CD4-positive, alpha-beta T cell treated with Interleukin-4 for 4 hours (primary cell): Measurements from ENCODE around the gene RIOK2.
A peak's percentile ranks its signal among the peaks of the same experiment; 100 is the strongest.
"Not testable (repeated sequence)": the region's sequence is repeated elsewhere in the genome, so short reads cannot be mapped to it uniquely, and the experiment has no call there.

Source experiments
- DNase-seq: peaks from one replicate; pipeline ENCODE4 v3.0.0-alpha.2; 2020

Gene RIOK2

DNA sequence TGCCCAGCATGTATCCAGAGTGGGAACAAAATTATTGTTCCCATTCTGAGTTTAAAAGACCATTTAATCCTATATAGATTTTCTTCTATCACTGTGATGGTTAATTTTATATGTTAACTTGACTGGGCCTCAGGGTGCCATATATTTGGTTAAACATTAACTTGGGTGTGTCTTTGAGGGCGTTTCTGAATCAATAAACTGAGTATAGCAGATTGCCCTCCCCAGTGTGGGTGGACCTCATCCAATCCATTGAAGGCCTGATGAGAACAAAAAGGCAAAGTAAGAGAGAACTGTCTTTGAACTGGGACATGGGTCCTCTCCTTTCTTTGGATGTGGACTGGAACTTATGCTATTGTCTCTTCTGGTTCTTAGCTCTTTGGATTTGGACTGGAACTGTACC, 17.3 kb downstream of the RIOK2 start:
- no peak for DNase-seq

- no peak for DNase-seq
Measured at GRCh38 chr5:97164846-97165245, 18.2 kb downstream of the RIOK2 start.

- DNase-seq = no peak
Measured at GRCh38 chr5:97163790-97164285, 19.2 kb downstream of the RIOK2 start.

DNA sequence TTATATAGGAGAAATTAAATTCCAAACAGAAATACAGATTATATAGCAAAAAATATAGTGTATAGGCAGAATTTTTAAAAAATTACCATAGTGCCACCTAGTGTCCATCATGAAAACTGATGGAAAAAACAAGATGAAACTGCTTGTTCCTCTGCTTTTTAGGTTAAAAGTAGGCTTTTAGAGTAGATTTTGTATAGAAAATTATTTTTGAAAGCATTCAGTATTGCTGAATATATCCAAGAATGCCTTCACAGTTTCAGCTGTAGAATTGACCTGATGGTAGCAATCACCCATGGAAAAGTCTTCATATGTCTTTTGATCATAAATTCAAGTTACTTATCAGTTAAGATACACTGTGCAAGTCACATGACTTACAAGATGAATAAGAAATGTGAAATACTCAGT, 19.7 kb downstream of the RIOK2 start:
- peak; percentile 40 for DNase-seq

DNA sequence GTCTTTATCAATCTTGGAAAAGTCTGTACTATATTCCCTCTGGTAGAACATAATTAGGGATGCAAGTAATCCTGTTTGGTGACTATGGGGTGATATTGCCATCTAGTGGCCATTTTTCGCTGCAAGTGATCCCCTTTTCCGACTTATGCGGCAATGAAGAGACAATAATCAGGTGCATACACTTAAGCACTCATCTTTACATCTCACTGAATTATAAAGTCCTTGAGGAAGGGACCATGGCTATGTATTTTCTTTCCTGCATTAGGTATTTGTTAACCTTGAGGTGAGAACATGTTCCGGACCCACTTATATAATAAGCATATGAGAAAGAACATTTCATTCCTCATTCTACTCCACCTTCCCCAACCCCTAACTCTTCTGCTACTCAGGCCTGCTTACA, 21.0 kb downstream of the RIOK2 start:
- DNase-seq = peak; percentile 67

- no peak for DNase-seq
Measured at GRCh38 chr5:97157689-97158088, 25.4 kb downstream of the RIOK2 start.

DNA sequence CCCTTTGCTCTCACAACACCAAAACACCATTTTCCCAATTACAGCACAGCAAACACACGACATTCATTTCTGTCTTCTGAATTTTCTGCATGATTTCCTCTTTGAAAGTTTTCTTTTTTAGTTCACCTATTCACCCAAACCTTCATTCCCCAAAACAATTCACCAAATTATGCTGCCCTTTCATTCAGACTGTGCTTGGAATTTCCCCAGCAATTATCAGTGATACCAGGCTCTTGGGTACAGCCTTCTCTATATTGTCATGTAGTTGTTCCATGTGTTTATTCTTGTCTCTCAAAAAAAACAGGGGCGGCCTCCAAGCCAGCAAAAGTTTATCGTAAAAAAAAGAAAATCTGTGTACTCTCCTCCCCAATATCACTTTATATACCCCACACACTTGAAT, 31.7 kb downstream of the RIOK2 start:
- no peak for DNase-seq

DNA sequence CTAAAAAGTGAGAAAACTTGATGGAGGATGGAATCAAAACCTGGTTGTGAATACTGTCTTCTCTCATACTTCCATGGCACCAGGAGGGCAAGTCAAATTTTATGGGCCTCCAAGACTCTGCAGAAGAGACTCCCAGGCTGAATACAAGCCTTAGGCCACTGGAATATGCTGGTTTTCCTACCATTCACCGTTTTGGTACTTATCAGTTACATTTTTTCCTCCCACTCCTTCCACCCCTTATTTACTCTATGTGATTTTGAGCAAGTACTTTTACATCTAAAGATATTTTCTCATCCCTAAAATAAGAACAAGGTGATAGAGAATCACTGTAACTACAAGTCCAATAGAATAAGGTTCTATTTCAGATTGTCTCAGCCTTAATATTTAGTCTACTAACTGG, 32.6 kb downstream of the RIOK2 start:
- no peak for DNase-seq

- DNase-seq = no peak
Measured at GRCh38 chr5:97149709-97150108, 33.3 kb downstream of the RIOK2 start.

DNA sequence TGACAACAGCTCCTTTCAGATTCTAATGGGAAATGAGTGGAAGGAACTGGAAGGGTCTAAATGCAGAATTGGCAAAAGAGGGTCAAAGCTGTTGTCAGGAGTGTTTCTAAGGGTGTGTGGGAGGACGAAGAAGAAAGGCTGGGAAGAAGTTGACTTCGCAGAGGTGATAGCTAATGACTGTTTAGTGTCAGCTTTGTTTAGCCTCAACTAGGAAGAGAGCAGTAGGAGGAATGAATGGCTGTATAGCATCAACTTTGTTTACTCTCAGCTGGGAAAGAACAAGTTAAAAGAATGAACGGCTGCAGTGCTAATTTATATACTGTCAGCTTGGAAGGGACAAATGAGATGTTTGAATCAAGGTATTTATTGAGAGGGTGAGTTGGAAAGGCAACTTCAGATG, 34.8 kb downstream of the RIOK2 start:
- no peak for DNase-seq

- no peak for DNase-seq
Measured at GRCh38 chr5:97143704-97144103, 39.3 kb downstream of the RIOK2 start.

DNA sequence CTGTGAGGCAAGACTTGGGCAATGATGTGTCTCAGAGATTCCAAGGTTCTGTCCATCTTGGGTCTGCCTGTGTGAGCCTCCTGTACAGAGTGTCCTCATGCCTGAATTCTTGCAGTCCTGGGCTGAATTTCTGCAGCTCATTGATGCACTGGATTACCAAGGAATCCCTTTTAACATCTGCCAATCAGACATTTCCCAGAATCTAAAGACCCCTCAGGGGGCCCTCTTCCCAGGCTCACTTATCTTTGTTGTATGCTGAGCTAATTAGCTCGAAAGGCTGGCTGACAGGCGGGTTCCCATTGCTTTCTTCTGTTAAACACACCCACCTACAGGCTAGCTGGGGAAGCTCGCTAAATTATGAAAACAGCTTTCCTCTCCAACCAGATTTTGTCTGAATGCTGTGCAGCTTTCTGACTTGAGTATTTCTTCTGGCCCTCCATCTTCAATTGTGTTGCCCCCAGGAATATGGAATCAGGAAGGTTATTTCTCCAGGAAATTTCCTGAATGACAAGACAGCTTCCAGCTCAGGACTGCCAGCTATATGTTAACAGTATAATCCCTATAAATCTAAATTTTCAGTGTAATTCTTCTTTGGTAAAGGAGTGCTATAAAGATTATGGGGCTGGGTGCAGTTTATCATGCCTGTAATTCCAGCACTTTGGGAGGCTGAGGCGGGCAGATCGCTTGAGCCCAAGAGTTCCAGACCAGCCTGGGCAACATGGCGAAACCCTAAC, 40.4 kb downstream of the RIOK2 start, which contains the start of gene LIX1:
Gene LIX1 (minus strand): TSS at position 91 of the 734 bp plus-strand sequence. CDS start 35 bp downstream, at position 56.
- DNase-seq = peak; percentile 25

DNA sequence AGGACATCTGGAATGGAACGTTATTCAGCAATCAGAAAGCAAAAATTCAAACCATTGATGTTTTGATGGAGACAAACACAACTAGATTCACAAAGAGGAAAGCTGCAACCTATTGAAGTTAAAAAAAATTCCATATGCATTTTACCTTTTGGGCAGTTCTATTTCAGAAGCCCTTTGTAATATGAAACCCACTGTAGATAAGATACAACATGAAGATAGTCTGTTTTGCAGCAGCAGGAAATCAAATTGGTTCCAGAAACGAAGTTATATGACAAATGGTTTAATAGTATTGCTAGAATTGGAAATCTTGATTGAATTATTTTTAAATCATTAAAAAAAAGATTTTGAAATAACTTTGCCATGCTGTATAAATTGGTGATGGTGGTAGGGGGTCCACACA, 41.5 kb downstream of the RIOK2 start:
- no peak for DNase-seq

DNA sequence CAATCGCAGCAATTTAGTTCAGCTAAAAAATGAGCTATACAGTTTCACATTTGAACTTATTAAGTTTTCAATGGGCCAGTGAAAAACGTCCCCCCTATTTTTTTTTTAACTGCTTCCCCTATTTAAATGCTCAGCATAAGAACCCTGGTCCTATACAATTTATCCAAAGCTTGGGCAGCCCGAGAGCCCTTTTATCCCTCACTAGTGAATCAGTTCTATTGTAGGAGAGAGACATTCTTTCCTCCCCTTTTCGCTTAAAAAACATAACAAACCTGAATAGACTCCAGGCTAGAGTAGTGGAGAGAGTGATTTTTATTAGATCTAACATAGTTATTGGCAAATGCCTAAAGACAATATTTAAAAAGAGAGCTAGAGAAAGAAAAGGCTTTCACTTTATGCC, 42.0 kb downstream of the RIOK2 start:
- no peak for DNase-seq

DNA sequence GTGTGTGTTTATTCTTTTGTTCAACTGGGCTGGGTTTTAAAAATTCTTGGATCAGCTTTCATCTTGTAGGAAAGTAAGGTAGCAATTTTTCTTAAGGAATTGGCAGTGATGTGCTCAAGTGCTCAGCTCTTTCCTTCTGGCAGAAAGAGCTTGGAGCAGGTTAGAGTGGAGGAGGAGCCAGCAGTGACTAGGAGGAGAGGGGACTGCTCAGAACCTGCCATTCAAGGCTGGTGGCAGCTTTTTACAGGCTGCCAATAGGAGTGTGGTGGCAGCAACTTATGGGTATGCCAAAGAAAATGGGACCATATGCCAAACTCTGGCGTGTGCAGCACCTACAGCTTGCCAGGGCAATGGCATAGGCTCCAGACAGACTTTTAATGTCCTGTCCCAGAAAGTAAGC, 42.8 kb downstream of the RIOK2 start:
- not testable (repeated sequence) for DNase-seq

DNA sequence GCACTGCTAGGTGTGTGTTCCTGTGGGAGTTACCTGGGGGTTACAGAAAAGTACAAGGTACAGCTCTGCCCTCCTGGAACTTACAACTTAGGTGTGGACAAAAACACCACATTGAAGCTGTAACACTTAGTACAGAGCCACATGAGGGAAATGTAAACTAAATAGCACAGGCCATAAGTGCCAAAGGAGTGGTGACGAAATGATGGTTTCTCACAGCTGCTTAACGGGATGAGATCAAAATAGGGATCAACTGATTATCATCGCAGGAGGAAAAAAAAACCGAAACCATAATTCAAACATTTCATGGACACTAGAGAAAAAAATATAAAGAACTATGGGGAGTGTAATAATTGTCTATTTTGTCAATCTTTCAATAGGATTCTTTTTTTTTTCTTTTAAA, 46.6 kb downstream of the RIOK2 start:
- DNase-seq = no peak

DNA sequence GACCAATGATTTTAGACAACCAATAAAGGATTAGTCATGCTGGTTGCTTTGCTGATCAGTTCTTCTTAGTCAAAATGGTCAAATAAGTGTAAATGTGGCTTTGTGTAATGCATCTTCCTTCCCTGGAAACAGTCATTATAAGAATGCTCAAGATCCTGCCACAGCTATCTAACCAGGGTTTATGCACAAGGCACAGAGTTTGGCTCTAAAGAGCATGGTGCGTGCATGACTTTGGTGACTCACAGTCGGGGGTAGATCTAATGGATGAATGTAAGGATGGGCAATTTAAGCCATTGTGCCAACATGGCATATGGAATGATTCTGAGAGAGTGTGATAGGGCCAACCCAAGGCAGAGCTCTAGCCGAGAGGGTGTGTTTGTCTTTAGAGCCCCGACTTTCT, 47.2 kb downstream of the RIOK2 start:
- DNase-seq = no peak

DNA sequence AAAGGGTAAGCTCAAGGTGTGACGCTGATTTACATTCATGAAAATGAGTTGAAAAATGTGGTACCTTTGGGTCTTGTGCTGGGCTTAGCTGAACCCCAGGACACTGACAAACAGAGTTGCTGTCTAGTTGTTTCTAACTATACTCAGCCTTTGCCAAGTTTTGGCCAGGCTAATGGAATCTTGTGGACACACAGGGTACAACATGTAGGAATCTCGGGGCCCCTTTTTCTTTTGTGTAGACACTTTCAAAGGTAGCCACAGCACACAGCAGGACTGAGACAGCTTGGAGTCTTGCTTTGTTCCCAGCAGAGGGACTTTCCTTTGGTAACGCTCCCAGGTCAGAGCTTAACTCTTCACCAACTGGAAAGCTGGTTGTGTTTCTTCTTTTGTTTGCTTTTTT, 48.4 kb downstream of the RIOK2 start:
- DNase-seq = no peak

- DNase-seq = no peak
Measured at GRCh38 chr5:97133101-97133500, 49.9 kb downstream of the RIOK2 start.

DNA sequence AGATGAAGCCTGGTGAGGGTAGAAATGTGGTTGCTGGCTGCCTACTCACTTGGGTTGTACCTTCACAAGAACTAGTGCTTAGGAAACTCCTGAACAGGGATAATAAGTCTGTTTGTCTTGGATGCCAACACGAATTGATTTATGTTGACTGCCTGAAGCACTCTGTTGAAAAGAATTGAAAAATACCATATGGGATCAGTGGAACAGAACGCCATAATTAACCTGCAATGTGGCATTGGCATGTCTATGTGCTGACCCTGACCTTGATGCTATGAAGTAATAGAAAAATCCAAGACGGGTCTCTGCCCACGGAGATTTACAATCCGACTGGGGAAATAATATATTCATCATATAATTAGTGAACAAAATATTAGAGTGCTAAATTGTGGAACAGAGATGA, 51.1 kb downstream of the RIOK2 start:
- DNase-seq = no peak

GRCh38 chr5:97131139-97131710, 51.8 kb downstream of the RIOK2 start:
- no peak for DNase-seq

DNA sequence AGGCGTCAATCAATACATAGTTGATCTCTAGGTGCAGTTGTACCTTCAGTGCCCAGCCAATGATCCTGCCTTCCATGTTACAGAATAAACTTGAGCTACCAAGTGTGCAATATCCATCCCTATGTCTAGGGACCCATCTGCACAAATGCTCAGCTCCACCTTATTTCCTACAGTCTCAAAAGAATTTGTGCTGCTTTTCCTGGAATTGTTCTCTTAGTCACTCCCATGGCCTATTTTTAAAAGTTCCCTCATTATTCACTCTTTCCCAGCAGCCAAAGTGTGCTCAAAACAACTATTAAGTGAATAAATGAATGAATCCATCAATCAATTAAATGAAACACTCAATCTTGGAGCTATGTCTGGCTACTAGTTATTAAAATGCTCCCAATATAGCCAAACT, 55.3 kb downstream of the RIOK2 start:
- no peak for DNase-seq

DNA sequence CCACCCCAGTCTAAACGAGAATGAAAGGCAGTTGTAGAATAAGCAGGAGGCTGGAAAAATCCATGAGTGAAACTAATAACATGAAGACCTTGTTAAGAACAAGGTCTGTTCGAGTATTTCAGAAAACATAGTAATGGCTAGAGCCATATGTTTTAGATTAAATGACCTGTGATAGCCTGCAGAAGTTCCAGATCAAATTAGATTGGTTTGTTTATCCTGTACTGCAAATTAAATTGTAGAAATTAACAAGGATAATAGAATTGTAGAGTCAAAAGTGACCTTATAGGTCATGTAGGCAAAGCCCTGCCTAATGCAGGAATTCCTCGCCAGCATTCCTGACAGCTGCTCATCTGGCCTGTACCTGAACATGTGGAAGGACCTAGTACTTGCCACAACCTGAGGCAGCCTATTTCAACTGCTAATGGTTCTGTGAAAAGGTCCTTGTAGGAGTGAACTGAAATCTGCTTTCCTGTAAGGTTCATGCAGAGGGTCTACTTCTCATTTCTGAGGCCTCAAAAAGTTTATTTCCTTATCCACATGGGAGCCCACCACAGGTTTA, 57.8 kb downstream of the RIOK2 start:
- DNase-seq = no peak

- no peak for DNase-seq
Measured at GRCh38 chr5:97124335-97124734, 58.7 kb downstream of the RIOK2 start.
